C4-2B (cell line): ENCODE measurements around the gene TAMM41.
"Not testable (repeated sequence)": the region's sequence is repeated elsewhere in the genome, so short reads cannot be mapped to it uniquely, and the experiment has no call there.

ENCODE experiments used
- CTCF ChIP-seq: fragments of 450-650 bp; conservative IDR thresholded peaks from 2 replicates; pipeline ENCODE4 v1.5.1; 2017; ENCODE audit warnings: mild to moderate bottlenecking
- ZFX ChIP-seq: fragments of 450-650 bp; IDR thresholded peaks from 2 replicates; pipeline ENCODE4 v1.6.1; 2017

GRCh38 chr3:11862145-11862544 is 15.5 kb upstream of the TAMM41 start:
- not testable (repeated sequence) for TF ChIP-seq CTCF, ZFX
